Measurements from ENCODE around the gene AANAT.
A peak's percentile ranks its signal among the peaks of the same experiment; 100 is the strongest.

Gene AANAT

GRCh38 chr17:76469076-76469990 is 1.9 kb downstream of the AANAT start:
- no peak for DNase-seq

- DNase-seq: no peak
Observed at GRCh38 chr17:76469991-76470739, 2.8 kb downstream of the AANAT start.

GRCh38 chr17:76471498-76472257 is 4.3 kb downstream of the AANAT start:
- no peak for DNase-seq

- no peak for DNase-seq
Observed at GRCh38 chr17:76472258-76472645, 4.8 kb downstream of the AANAT start.

GRCh38 chr17:76472726-76473125 is 5.3 kb downstream of the AANAT start:
- DNase-seq: no peak

GRCh38 chr17:76473541-76473985 is 6.2 kb downstream of the AANAT start:
- no peak for DNase-seq

GRCh38 chr17:76474238-76474637 is 6.8 kb downstream of the AANAT start:
- no peak for DNase-seq

GRCh38 chr17:76474894-76475293 is 7.5 kb downstream of the AANAT start:
- no peak for DNase-seq

GRCh38 chr17:76475302-76475701 is 7.9 kb downstream of the AANAT start:
- no peak for DNase-seq

- no peak for DNase-seq
Observed at GRCh38 chr17:76476736-76477135, 9.3 kb downstream of the AANAT start.

- DNase-seq: no peak
Observed at GRCh38 chr17:76477576-76477975, 10.2 kb downstream of the AANAT start.

GRCh38 chr17:76478097-76478496 is 10.7 kb downstream of the AANAT start:
- no peak for DNase-seq

GRCh38 chr17:76478730-76479514 is 11.5 kb downstream of the AANAT start:
- DNase-seq: no peak

GRCh38 chr17:76479515-76480060 is 12.2 kb downstream of the AANAT start:
- no peak for DNase-seq

- peak; percentile 74 for DNase-seq
Observed at GRCh38 chr17:76480632-76481031, 13.2 kb downstream of the AANAT start.

- DNase-seq: no peak
Observed at GRCh38 chr17:76481071-76481655, 13.8 kb downstream of the AANAT start.

GRCh38 chr17:76484228-76484725 is 16.9 kb downstream of the AANAT start:
- no peak for DNase-seq

- DNase-seq: no peak
Observed at GRCh38 chr17:76485569-76485968, 18.2 kb downstream of the AANAT start.

- no peak for DNase-seq
Observed at GRCh38 chr17:76487451-76488192, 20.2 kb downstream of the AANAT start.

GRCh38 chr17:76490112-76490710 is 22.8 kb downstream of the AANAT start:
- no peak for DNase-seq

Data from retina (tissue), 1 donor.